Panc1 (cell line): Measurements from ENCODE around the gene SH3PXD2A.

Experiments used
- POLR2AphosphoS5 ChIP-seq: IDR thresholded peaks from 2 replicates; pipeline ENCODE4 v1.6.1; 2012; ENCODE audit warnings: mild to moderate bottlenecking, low read depth, low read length, moderate library complexity
- TF ChIP-seq, protein P1 (sequence below): fragments of 450-650 bp; IDR thresholded peaks from 2 replicates; pipeline ENCODE4 v1.5.1; 2017; ENCODE audit warnings: mild to moderate bottlenecking
- TF ChIP-seq, protein P2 (sequence below), 2 experiments: IDR thresholded peaks; 2 replicates each; pipeline ENCODE4 v1.6.1; 2011 to 2012; ENCODE audit warnings: low read depth in 2 of 2, control low read depth in 1 of 2, low read length in 1 of 2, mild to moderate bottlenecking in 1 of 2, moderate library complexity in 1 of 2; ENCODE audit not compliant: insufficient read depth in 1 of 2

- no peak for TF ChIP-seq POLR2AphosphoS5
- TF ChIP-seq, protein P1, sequence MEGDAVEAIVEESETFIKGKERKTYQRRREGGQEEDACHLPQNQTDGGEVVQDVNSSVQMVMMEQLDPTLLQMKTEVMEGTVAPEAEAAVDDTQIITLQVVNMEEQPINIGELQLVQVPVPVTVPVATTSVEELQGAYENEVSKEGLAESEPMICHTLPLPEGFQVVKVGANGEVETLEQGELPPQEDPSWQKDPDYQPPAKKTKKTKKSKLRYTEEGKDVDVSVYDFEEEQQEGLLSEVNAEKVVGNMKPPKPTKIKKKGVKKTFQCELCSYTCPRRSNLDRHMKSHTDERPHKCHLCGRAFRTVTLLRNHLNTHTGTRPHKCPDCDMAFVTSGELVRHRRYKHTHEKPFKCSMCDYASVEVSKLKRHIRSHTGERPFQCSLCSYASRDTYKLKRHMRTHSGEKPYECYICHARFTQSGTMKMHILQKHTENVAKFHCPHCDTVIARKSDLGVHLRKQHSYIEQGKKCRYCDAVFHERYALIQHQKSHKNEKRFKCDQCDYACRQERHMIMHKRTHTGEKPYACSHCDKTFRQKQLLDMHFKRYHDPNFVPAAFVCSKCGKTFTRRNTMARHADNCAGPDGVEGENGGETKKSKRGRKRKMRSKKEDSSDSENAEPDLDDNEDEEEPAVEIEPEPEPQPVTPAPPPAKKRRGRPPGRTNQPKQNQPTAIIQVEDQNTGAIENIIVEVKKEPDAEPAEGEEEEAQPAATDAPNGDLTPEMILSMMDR, result no peak
- TF ChIP-seq, protein P2, sequence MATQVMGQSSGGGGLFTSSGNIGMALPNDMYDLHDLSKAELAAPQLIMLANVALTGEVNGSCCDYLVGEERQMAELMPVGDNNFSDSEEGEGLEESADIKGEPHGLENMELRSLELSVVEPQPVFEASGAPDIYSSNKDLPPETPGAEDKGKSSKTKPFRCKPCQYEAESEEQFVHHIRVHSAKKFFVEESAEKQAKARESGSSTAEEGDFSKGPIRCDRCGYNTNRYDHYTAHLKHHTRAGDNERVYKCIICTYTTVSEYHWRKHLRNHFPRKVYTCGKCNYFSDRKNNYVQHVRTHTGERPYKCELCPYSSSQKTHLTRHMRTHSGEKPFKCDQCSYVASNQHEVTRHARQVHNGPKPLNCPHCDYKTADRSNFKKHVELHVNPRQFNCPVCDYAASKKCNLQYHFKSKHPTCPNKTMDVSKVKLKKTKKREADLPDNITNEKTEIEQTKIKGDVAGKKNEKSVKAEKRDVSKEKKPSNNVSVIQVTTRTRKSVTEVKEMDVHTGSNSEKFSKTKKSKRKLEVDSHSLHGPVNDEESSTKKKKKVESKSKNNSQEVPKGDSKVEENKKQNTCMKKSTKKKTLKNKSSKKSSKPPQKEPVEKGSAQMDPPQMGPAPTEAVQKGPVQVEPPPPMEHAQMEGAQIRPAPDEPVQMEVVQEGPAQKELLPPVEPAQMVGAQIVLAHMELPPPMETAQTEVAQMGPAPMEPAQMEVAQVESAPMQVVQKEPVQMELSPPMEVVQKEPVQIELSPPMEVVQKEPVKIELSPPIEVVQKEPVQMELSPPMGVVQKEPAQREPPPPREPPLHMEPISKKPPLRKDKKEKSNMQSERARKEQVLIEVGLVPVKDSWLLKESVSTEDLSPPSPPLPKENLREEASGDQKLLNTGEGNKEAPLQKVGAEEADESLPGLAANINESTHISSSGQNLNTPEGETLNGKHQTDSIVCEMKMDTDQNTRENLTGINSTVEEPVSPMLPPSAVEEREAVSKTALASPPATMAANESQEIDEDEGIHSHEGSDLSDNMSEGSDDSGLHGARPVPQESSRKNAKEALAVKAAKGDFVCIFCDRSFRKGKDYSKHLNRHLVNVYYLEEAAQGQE (IDR thresholded peaks at IDR 0.05; ENCODE audit: insufficient read depth in 1 of 2, low read depth in 2 of 2, low read length in 1 of 2), result no peak
Observed at GRCh38 chr10:103881416-103882284, 26.3 kb upstream of the SH3PXD2A start.
